ENCODE data around the gene DMC1. TPM values are rescaled to one million over a fixed set of nuclear protein-coding genes. Genes with fewer than 3 reads are reported as not detected.

Gene DMC1
- total RNA-seq, 1 donor: 1.4 TPM

GRCh38 chr22:38491707-38492348, 78.2 kb downstream of the DMC1 start:
- Histone ChIP-seq H3K4me3 (ENCODE audit: low read length) (no peak overlapping the region), H3K9me3 (ENCODE audit: low read depth, low read length) (no peaks in the 10 kb centered on the region), H3K27me3 (ENCODE audit: insufficient read depth, low read length) (no peaks in the 10 kb centered on the region), H3K4me1 (ENCODE audit: insufficient read depth, low read length) (peaks cover 5% of the 10 kb centered on the region)

DNA sequence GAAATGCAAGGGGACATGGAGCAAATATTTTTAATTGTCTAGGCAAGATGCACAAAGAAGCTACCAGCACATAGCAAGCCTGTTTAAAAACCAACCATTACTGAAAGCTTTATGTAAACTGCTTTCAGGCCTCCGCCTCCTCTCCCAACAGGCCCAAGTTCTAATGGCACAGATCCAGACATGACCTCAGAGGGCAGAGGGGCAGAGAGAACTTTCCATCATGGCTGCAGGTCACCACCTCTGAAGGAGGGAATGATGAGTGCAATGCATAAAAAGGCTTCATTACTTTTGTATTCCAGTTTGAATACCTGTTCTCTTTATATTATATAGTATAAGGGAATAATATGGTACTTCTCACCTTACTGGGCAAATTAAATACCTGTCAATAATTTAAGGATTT, 79.1 kb downstream of the DMC1 start:
- Histone ChIP-seq H3K4me3 (ENCODE audit: low read length) (no peak overlapping the region), H3K27me3 (ENCODE audit: insufficient read depth, low read length) (no peaks in the 10 kb centered on the region), H3K9me3 (ENCODE audit: low read depth, low read length) (no peaks in the 10 kb centered on the region), H3K4me1 (ENCODE audit: insufficient read depth, low read length) (peaks cover 5% of the 10 kb centered on the region)

DNA sequence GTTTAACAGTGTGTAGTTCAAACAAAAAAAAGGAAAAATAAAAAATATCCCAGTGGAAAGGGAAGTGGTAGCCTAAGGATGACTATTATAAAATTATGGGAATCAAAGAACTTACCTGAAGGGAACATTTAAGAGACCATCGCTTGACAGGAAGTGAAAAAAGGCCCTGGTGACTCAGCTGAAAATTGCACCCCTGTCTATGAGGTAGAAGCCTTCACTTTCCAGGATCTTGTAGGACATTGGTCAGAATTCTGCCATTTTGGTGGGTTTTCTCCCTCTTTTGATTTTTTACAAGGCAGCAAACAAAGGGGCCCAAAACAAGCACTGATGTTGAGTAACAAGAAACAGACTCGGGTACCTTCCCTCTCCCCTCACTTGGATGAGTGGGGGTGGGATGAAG, 79.5 kb downstream of the DMC1 start:
- H3K4me3 ChIP-seq (ENCODE audit: low read length): no peak overlapping the region
- no peaks in the 10 kb centered on the region for H3K27me3 ChIP-seq (ENCODE audit: insufficient read depth, low read length)
- H3K9me3 ChIP-seq (ENCODE audit: low read depth, low read length): no peaks in the 10 kb centered on the region
- peaks cover 5% of the 10 kb centered on the region for H3K4me1 ChIP-seq (ENCODE audit: insufficient read depth, low read length)

DNA sequence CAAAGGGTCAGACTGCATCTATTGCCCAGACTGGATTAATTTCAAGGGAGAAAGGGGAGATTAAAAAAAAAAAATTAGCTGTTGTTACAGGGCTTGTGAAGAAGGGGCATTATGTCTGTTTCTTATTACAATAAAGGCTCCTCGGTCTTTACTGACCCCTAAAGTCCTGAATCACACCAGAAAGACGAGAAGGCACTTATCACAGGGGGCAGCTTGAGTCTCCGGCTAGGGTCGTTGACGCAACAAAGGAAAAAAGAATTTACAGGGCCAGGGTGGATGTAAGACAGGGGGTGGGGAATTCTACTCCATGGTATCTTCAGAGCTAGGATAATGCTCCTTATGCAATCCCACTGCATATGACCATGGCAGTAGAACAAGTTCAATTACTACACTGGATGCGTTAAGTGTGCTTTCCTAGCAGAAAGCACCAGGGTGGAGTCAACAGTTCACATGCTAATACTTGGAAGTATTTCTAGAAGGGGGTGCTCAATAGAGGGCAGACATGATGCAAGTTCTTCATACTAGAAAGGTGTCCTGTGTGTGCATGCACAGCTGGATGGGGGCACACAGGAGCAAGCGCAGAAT, 80.3 kb downstream of the DMC1 start:
- Histone ChIP-seq H3K27me3 (ENCODE audit: insufficient read depth, low read length) (no peaks in the 10 kb centered on the region), H3K4me1 (ENCODE audit: insufficient read depth, low read length) (peaks cover 2% of the 10 kb centered on the region), H3K4me3 (ENCODE audit: low read length) (no peak overlapping the region)

GRCh38 chr22:38489142-38489541, 80.8 kb downstream of the DMC1 start:
- Histone ChIP-seq H3K9me3 (ENCODE audit: low read depth, low read length) (no peaks in the 10 kb centered on the region), H3K27me3 (ENCODE audit: insufficient read depth, low read length) (no peaks in the 10 kb centered on the region), H3K4me3 (ENCODE audit: low read length) (no peak overlapping the region), H3K4me1 (ENCODE audit: insufficient read depth, low read length) (no peaks in the 10 kb centered on the region)

More for the DNA sequence above, 80.3 kb downstream of the DMC1 start:
- no peaks in the 10 kb centered on the region for H3K9me3 ChIP-seq (ENCODE audit: low read depth, low read length)

- no peaks in the 10 kb centered on the region for H3K4me1 ChIP-seq (ENCODE audit: insufficient read depth, low read length)
- H3K9me3 ChIP-seq (ENCODE audit: low read depth, low read length): no peaks in the 10 kb centered on the region
- no peak overlapping the region for H3K4me3 ChIP-seq (ENCODE audit: low read length)
- H3K27me3 ChIP-seq (ENCODE audit: insufficient read depth, low read length): no peaks in the 10 kb centered on the region
Measured at GRCh38 chr22:38487946-38488345, 82.0 kb downstream of the DMC1 start.

- H3K4me1 ChIP-seq (ENCODE audit: insufficient read depth, low read length): no peaks in the 10 kb centered on the region
- no peak overlapping the region for H3K4me3 ChIP-seq (ENCODE audit: low read length)
- no peaks in the 10 kb centered on the region for H3K9me3 ChIP-seq (ENCODE audit: low read depth, low read length)
- no peaks in the 10 kb centered on the region for H3K27me3 ChIP-seq (ENCODE audit: insufficient read depth, low read length)
Measured at GRCh38 chr22:38485783-38486182, 84.2 kb downstream of the DMC1 start.

DNA sequence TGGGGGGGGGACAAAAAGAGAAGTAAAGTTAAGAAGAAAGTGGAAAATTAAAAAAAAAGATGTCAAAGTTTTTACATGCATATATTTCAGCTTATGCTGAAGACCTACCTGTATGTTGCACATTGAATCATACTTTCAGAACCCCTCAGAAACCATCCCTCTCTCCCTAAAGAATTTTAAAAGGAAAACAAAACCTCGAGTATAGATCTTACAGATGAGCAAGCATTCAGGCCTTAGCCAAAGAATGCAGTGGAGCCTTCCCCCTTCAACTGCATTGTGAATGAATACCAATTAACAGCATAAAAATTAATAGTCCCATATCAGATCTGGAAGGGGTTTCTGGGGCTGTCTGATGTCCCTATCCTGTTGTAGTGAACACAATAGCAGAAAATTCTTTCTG, 85.7 kb downstream of the DMC1 start:
- Histone ChIP-seq H3K9me3 (ENCODE audit: low read depth, low read length) (no peaks in the 10 kb centered on the region), H3K4me1 (ENCODE audit: insufficient read depth, low read length) (no peaks in the 10 kb centered on the region), H3K4me3 (ENCODE audit: low read length) (no peak overlapping the region), H3K27me3 (ENCODE audit: insufficient read depth, low read length) (no peaks in the 10 kb centered on the region)

- Histone ChIP-seq H3K27me3 (ENCODE audit: insufficient read depth, low read length) (no peaks in the 10 kb centered on the region), H3K9me3 (ENCODE audit: low read depth, low read length) (no peaks in the 10 kb centered on the region), H3K4me3 (ENCODE audit: low read length) (no peak overlapping the region), H3K4me1 (ENCODE audit: insufficient read depth, low read length) (no peaks in the 10 kb centered on the region)
Measured at GRCh38 chr22:38482662-38483308, 87.2 kb downstream of the DMC1 start.

DNA sequence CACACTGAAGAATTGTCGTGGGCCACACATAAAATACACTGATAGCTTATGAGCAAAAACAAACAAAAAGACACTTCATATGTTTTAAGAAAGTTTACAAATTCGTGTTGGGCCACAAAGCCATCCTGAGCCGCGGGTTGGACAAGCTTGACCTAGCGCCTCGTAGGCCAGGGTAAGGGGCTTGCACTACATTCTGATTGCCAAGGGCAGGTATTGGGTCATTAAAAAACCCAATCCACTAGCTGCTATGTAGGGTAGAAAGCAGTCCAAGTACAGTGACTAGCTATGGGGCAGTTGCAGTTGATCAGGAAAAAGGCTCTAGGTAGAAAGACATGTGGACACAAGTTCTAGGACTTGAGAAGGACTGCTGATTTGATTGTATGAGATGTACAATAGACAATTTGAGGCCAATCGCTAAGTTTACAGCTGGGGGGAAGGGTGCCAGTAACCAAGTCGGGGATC, 88.1 kb downstream of the DMC1 start:
- no peaks in the 10 kb centered on the region for H3K9me3 ChIP-seq (ENCODE audit: low read depth, low read length)

GRCh38 chr22:38481162-38481870, 88.7 kb downstream of the DMC1 start:
- Histone ChIP-seq H3K9me3 (ENCODE audit: low read depth, low read length) (no peaks in the 10 kb centered on the region), H3K4me1 (ENCODE audit: insufficient read depth, low read length) (no peaks in the 10 kb centered on the region), H3K4me3 (ENCODE audit: low read length) (no peak overlapping the region), H3K27me3 (ENCODE audit: insufficient read depth, low read length) (no peaks in the 10 kb centered on the region)

More for the DNA sequence above, 88.1 kb downstream of the DMC1 start:
- H3K4me3 ChIP-seq (ENCODE audit: low read length): no peak overlapping the region
- no peaks in the 10 kb centered on the region for H3K27me3 ChIP-seq (ENCODE audit: insufficient read depth, low read length)
- H3K4me1 ChIP-seq (ENCODE audit: insufficient read depth, low read length): no peaks in the 10 kb centered on the region

GRCh38 chr22:38479096-38479837, 90.7 kb downstream of the DMC1 start:
- no peak overlapping the region for H3K4me3 ChIP-seq (ENCODE audit: low read length)
- no peaks in the 10 kb centered on the region for H3K4me1 ChIP-seq (ENCODE audit: insufficient read depth, low read length)
- no peaks in the 10 kb centered on the region for H3K27me3 ChIP-seq (ENCODE audit: insufficient read depth, low read length)
- H3K9me3 ChIP-seq (ENCODE audit: low read depth, low read length): no peaks in the 10 kb centered on the region

DNA sequence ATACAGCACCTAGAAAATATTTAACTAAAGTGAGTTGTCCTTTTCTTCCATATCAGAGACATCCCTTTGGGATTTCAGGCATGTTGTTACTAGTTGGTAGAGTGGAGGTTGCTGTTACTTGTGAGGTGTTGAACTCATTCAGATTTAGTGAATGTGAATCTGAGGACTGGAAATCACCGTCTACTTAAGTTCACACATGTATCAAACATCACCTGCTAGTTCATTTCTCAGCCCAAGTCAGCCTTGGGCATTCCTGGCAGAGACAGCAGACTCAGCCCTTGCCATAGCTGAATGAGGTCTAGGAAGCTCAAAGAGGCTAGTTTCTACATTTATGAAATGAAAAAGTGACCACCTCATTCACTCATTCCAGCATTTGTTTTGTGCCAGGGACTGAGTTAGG, 92.4 kb downstream of the DMC1 start:
- Histone ChIP-seq H3K4me1 (ENCODE audit: insufficient read depth, low read length) (no peaks in the 10 kb centered on the region), H3K9me3 (ENCODE audit: low read depth, low read length) (no peaks in the 10 kb centered on the region), H3K27me3 (ENCODE audit: insufficient read depth, low read length) (no peaks in the 10 kb centered on the region), H3K4me3 (ENCODE audit: low read length) (no peak overlapping the region)

DNA sequence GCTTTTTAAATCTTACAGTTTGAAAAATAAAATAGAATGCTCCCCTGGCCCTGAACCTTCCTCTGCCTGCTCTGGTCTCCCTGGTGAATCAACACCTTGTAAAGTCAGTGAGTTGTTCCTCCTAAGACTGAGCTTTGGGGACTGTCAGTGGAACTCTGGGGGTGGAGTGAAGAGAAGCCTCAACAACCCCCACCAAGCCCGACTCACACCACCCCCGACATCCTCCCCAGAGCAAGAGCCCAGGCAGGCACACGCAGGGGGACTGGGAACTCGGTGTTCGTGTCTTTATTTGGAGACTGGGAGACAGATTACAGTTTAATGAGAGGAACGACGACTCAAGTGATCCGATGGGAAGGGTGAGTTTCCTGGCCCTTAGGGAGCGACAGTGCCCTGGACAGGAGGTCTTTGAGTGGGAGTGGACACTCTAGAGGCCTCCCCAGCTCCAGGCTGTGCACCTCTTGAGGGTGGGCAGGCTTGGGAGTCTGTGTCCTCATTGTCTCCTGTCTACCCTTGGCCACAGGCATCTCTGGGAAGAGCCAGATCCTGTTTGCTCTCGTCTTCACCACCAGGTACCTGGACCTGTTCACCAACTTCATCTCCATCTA, 95.9 kb downstream of the DMC1 start:
- Histone ChIP-seq H3K4me3 (ENCODE audit: low read length) (no peak overlapping the region), H3K27me3 (ENCODE audit: insufficient read depth, low read length) (no peaks in the 10 kb centered on the region), H3K4me1 (ENCODE audit: insufficient read depth, low read length) (no peaks in the 10 kb centered on the region), H3K9me3 (ENCODE audit: low read depth, low read length) (no peaks in the 10 kb centered on the region)

Measured in mononuclear cell (primary cell).